ENCODE data around the gene CLASRP.
"Not testable (repeated sequence)": the region's sequence is repeated elsewhere in the genome, so short reads cannot be mapped to it uniquely, and the experiment has no call there.

Gene CLASRP

GRCh38 chr19:45038931-45039893, at the start of gene CLASRP:
TSS of gene CLASRP (plus strand) at chr19:45039045. CDS start at chr19:45040213, 1,168 bp downstream.
- no peak for FAIRE-seq

- no peak for FAIRE-seq
Measured at GRCh38 chr19:44990459-44990858, 48.4 kb upstream of the CLASRP start.

- no peak for FAIRE-seq
Measured at GRCh38 chr19:44990966-44991365, 47.9 kb upstream of the CLASRP start.

- FAIRE-seq = no peak
Measured at GRCh38 chr19:44992336-44993163, 46.3 kb upstream of the CLASRP start.

GRCh38 chr19:44993526-44993925, 45.3 kb upstream of the CLASRP start:
- FAIRE-seq = no peak

- FAIRE-seq = no peak
Measured at GRCh38 chr19:44993926-44994537, 44.8 kb upstream of the CLASRP start.

GRCh38 chr19:44998025-44998424, 40.8 kb upstream of the CLASRP start:
- no peak for FAIRE-seq

- FAIRE-seq = not testable (repeated sequence)
Measured at GRCh38 chr19:44999131-44999925, 39.5 kb upstream of the CLASRP start.

GRCh38 chr19:45000665-45001064, 38.2 kb upstream of the CLASRP start:
- not testable (repeated sequence) for FAIRE-seq

- no peak for FAIRE-seq
Measured at GRCh38 chr19:45001087-45001739, 37.6 kb upstream of the CLASRP start, which contains the start of gene RELB. TSS of gene RELB (plus strand) at chr19:45001464. CDS start at chr19:45001580, 116 bp downstream.

GRCh38 chr19:45003485-45003884, 35.4 kb upstream of the CLASRP start:
- no peak for FAIRE-seq

GRCh38 chr19:45005787-45006186, 33.1 kb upstream of the CLASRP start:
- no peak for FAIRE-seq

GRCh38 chr19:45008552-45008951, 30.3 kb upstream of the CLASRP start:
- no peak for FAIRE-seq

GRCh38 chr19:45009625-45010255, 29.1 kb upstream of the CLASRP start:
- FAIRE-seq = no peak

- no peak for FAIRE-seq
Measured at GRCh38 chr19:45010306-45010705, 28.5 kb upstream of the CLASRP start.

- FAIRE-seq = no peak
Measured at GRCh38 chr19:45011959-45012358, 26.9 kb upstream of the CLASRP start.

- FAIRE-seq = no peak
Measured at GRCh38 chr19:45016388-45017314, 22.2 kb upstream of the CLASRP start.

GRCh38 chr19:45019187-45019586, 19.7 kb upstream of the CLASRP start:
- FAIRE-seq = no peak

- no peak for FAIRE-seq
Measured at GRCh38 chr19:45020071-45020470, 18.8 kb upstream of the CLASRP start.

GRCh38 chr19:45021971-45022370, 16.9 kb upstream of the CLASRP start:
- no peak for FAIRE-seq
